ENCODE measurements around the gene TMEM8B.
"Not testable (repeated sequence)": the region's sequence is repeated elsewhere in the genome, so short reads cannot be mapped to it uniquely, and the experiment has no call there.

TMEM8B gene

GRCh38 chr9:35908504-35909125, 79.6 kb downstream of the TMEM8B start:
- DNase-seq, result no peak

DNA sequence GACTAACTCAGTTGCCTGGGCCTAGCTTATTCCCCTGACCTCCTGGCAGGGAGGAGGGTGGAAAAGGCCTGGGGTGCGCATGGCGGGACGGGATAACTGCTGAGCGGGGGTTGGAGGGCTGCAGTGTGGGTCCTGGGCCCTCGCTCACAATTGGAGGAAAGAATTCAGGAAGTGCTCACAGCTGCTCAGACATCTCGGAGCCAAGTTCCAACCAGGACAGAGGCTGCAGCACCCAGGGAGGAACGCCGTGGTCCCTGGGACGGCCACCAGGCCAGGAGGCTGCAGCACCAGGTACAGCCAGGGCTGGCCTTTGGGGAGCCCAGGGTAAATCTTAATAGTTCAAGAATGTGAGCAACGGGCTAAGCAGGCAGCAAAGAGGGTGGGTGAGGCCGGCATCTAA, 80.2 kb downstream of the TMEM8B start, which contains the start of gene SPAAR:
TSS of gene SPAAR (plus strand) at position 217 of the 400 bp plus-strand sequence. CDS start 974 bp downstream, outside the sequence.
- no peak for DNase-seq

DNA sequence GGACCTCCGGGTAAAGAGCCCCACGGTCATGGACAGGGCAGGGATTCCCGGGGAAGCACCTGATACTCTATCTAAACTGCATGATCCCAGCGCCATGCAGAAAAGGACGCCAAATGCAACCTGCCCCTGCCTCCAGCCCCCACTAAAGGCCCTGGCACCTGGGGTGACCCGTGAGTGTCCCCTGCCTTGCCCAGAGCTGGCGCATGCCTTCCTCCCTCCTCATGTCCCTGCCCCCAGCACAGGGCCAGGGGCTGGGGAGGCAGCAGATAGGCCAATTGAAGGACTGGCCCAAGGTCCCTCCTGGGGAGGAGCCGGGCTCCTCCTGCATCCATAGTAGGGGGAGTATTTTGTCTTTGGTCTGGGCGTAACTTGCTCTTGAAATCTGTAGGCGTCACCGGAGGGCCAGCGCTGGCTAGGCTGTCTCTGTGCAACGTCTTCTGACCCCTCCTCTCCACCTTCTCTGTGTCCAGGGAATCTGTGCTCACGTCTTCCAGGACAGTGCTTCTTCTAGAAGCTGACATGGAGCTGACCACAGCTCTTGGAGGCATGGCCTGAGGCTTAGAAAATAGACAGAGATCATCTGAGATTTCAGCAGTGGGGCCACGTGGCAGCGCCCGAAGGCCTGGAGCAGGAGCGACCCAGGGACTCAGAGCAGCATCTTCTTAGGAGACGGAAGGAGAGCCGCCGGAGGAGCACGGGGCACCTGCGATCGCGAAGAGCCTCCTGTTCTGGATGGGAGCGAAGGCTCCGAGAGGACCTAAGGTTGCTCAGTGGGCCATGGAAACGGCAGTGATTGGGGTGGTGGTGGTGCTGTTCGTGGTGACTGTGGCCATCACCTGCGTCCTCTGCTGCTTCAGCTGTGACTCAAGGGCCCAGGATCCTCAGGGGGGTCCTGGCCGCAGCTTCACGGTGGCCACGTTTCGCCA, 80.9 kb downstream of the TMEM8B start:
- no peak for DNase-seq

- no peak for DNase-seq
Observed at GRCh38 chr9:35910613-35911359, 81.8 kb downstream of the TMEM8B start.

DNA sequence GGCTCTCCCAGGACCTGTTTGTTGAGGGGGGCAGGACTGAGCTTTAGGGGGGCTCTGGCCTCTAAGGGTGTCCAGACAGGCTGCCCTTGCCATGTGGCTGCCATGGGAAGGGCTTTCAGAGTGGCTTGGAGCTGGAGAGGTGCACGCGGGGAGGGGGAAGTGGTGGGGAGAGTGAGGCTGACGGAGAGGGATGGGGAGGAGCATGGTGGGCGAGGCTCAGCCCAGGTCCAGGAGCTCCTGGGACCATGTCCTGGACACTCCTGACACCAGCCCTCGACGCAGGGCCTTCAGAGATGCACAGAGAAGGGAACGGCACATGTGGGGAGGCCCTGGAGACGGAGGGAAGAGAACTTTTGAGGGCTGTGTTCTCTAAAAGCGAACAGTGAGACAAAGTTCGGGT, 82.7 kb downstream of the TMEM8B start:
- no peak for DNase-seq

- no peak for DNase-seq
Observed at GRCh38 chr9:35912791-35913400, 83.9 kb downstream of the TMEM8B start.

GRCh38 chr9:35913429-35913828, 84.4 kb downstream of the TMEM8B start:
- not testable (repeated sequence) for DNase-seq

GRCh38 chr9:35914301-35914807, 85.3 kb downstream of the TMEM8B start:
- no peak for DNase-seq

Data from midbrain (tissue), 1 donor.